Left lung (tissue), 10 donors: ENCODE data around the gene AKAP13. TPM values are rescaled to one million over a fixed set of nuclear protein-coding genes. Genes with fewer than 3 reads are reported as not detected.

Experiments
- ATAC-seq: fragments of 200-7000 bp; cut with Tn5 transposase; one replicate; pipeline ENCODE4 v1.9.1; 2020; ENCODE audit warnings: moderate library complexity
- DNase-seq, 4 donors: peaks; one replicate each; pipeline ENCODE4 v3.0.0-alpha.2; 2013 to 2020
- H3K27ac ChIP-seq, 2 donors: fragments of 200-600 bp; sonication (generic) in 1 of 2; one replicate each; pipeline versions ENCODE4 v1.5.0 to v1.8.0; 2020 to 2021
- H3K27me3 ChIP-seq, 2 donors: fragments of 200-600 bp; sonication (generic) in 1 of 2; one replicate each; pipeline versions ENCODE4 v1.5.0 to v1.8.0; 2020 to 2021
- H3K36me3 ChIP-seq, 2 donors: fragments of 200-600 bp; sonication (generic) in 1 of 2; one replicate each; pipeline versions ENCODE4 v1.5.0 to v1.8.0; 2020 to 2021
- H3K4me1 ChIP-seq, 2 donors: fragments of 200-600 bp; one replicate each; pipeline ENCODE4 v1.8.0; 2021
- H3K4me3 ChIP-seq, 2 donors: fragments of 200-600 bp; sonication (generic) in 1 of 2; one replicate each; pipeline versions ENCODE4 v1.5.0 to v1.8.0; 2020 to 2021; ENCODE audit warnings: mild to moderate bottlenecking in 1 of 2
- H3K9me3 ChIP-seq, 2 donors: fragments of 200-600 bp; sonication (generic) in 1 of 2; one replicate each; pipeline versions ENCODE4 v1.5.0 to v1.8.0; 2020 to 2021
- CTCF ChIP-seq, 2 donors: fragments of 200-600 bp; sonication (generic) in 1 of 2; IDR thresholded peaks; one replicate each; pipeline versions ENCODE4 v1.5.0 to v1.8.0; 2021; ENCODE audit warnings: antibody characterized with exemption in 2 of 2
- intact Hi-C, 2 donors: fragments of 100-400 bp; cut with DNase I; formaldehyde crosslinking; loops; one replicate each; pipeline versions ENCODE4 v1.11.2 to v1.14.2; 2022
- polyA plus RNA-seq, 6 donors: library from polyadenylated mRNA; unstranded; fragments of 120-200 nt; gene quantifications; one replicate each; pipeline ENCODE4 v1.2.1, GENCODE V29; 2013; ENCODE audit not compliant: insufficient read length in 6 of 6
- total RNA-seq, 2 donors: library from RNA; stranded (reverse); fragmentation: NEBNext Ultra II Directional; extraction: Animal tissue kit (Norgen Biotek cat#: 25700); gene quantifications; one replicate each; pipeline ENCODE4 v1.2.1, GENCODE V29; 2021
- donor health status: DM: no; HTN: yes; CAD: no.
- donor health status: DM: no; HTN: no; CAD: no.

Gene AKAP13
- total and polyA plus RNA-seq, 8 donors, result 93.6 to 346 (median 102) TPM

DNA sequence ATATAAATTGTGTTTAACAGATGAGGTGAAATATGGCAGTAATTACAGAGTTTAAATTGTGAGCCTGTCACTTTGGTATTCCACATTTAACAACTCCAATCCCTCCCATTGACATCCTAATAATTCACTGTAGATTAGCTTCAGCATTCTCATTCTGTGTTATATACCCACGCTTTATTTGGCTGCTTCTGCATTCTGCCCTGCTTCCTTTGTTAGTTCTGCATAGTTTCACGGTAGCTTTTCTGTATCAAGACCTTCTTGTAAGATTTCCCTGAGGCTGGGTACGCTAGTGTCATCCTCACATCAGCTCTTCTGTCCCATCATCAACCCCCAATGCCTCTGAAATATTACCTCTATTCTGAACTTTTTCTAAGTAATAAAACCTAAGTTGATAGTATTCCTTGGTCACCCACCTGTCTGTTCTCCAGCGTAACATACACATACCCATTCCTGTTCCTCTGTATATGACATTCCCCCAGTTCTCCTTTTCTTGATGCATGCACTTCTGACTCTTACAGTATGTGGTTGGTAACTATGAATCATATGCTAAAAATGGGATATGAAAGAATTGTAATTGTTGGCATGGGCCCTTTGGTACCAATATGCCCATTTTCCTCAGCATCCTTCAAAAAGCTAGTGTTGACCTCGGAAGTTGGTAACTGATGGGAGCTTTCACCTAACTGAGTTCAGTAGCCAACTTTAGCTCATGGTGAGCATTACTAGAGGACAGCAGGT lies 243.1 kb downstream of the AKAP13 start:
- TF ChIP-seq CTCF (IDR thresholded peaks at IDR 0.05), result no peak
- intact Hi-C loops, result loop anchor here in 1 of 2 donors (10.0 kb wide), 1 partner anchor 81 kb away; no protein-coding TSS in a partner anchor
- ATAC-seq (peak; percentile 12), DNase-seq (no peak)
- Histone ChIP-seq H3K9me3 (no peaks in the 10 kb centered on the region), H3K36me3 (peaks cover 0 to 17% of the 10 kb centered on the region in 2 donors), H3K4me3 (no peak overlapping the region), H3K27me3 (no peaks in the 10 kb centered on the region), H3K27ac (peak overlapping the region; percentile 71 to 88), H3K4me1 (peaks cover 44 to 91% of the 10 kb centered on the region in 2 donors)

DNA sequence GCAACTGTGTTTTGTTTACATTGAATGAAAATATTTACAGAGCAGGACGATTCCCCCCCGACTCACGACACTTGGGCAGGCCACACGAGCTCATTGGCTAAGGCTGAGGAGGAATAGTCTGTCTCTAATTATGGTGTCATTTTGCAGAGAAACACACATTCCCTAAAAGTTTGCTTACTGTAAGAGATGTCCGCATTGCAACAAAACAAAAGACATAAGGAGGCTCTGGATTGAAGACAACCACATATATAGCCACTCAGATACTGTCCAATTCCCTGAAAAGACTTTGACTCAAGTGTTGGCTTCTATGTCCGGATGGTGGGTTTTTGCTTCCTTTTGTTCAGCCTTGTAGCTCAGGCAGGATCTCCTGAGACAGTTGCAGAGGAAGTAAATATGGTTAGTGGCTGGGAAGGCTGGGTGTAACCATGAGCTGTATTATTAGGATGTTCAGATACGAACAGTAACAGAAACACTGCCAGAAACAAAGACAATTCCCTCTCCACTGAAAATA lies 243.9 kb downstream of the AKAP13 start:
- no peaks in the 10 kb centered on the region for H3K9me3 ChIP-seq
- H3K27me3 ChIP-seq, result no peaks in the 10 kb centered on the region
- H3K4me1 ChIP-seq, result peaks cover 37 to 91% of the 10 kb centered on the region in 2 donors
- intact Hi-C loops, result loop anchor here in 1 of 2 donors (10.0 kb wide), 1 partner anchor 80 kb away; no protein-coding TSS in a partner anchor
- H3K36me3 ChIP-seq, result peaks cover 0 to 17% of the 10 kb centered on the region in 2 donors
- DNase-seq, result peak in 1 of 4 donors; percentile 55
- no peak overlapping the region for H3K4me3 ChIP-seq
- peak overlapping the region; percentile 71 to 88 for H3K27ac ChIP-seq
- TF ChIP-seq CTCF (IDR thresholded peaks at IDR 0.05), result no peak
- ATAC-seq, result peak; percentile 10

DNA sequence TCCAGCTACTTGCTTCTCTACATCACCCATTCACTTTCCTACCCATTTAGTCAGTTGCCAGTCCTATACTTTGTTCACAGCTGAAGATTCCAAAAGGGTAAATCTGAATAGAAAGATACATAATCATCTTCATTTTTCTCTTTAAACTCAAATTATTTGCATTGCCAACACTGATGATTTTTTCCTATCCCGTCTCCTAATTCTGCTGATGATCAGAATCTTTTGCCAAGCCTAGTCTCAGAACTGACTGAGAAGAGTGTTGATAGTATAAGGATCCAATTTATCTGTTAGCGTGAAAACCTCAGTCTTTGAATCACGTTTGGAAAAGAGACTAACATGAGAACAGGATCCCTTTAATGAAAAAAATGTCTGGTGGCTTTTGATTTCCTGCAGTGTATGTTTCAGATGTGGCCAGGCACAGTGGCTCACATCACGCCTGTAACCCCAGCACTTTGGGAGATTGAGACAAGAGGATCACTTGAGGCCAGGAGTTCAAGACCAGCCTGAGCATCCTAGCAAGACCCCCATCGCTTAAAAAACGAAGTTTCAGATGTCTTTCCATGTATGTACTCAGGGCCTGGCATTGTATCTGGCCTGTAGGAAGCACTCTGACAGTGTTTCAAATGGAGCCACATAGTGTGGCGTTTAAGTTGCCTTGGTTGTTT lies 244.9 kb downstream of the AKAP13 start:
- H3K4me3 ChIP-seq, result no peak overlapping the region
- H3K36me3 ChIP-seq, result peaks cover 0 to 17% of the 10 kb centered on the region in 2 donors
- H3K4me1 ChIP-seq, result peaks cover 35 to 90% of the 10 kb centered on the region in 2 donors
- intact Hi-C loops, result loop anchor here in 1 of 2 donors (10.0 kb wide), 1 partner anchor 80 kb away; no protein-coding TSS in a partner anchor
- peak overlapping the region; percentile 71 to 88 for H3K27ac ChIP-seq
- no peak for TF ChIP-seq CTCF (IDR thresholded peaks at IDR 0.05)
- no peaks in the 10 kb centered on the region for H3K9me3 ChIP-seq
- no peak for ATAC-seq
- H3K27me3 ChIP-seq, result no peaks in the 10 kb centered on the region
- DNase-seq, result no peak

DNA sequence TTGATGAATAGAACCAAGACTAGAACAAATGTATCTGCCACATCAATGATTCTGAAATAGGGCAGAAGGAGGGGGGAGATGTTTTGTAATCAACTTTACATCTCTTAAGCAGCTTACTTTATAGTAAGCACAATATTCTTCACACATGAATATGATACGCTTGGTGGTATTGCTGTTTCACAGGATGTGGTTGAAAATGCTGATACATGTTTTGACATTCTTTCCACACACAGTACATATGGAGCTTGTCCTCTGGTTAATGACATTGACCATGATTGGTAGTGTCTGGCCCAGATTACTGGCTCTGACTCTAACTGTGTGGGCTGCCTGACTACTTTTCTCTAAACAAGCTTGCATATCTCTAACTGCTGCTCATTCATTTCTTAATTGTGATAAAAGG lies 245.5 kb downstream of the AKAP13 start:
- Histone ChIP-seq H3K4me1 (peaks cover 34 to 90% of the 10 kb centered on the region in 2 donors), H3K36me3 (peaks cover 0 to 17% of the 10 kb centered on the region in 2 donors), H3K27me3 (no peaks in the 10 kb centered on the region), H3K9me3 (no peaks in the 10 kb centered on the region), H3K27ac (peak overlapping the region; percentile 71 to 88), H3K4me3 (no peak overlapping the region)
- ATAC-seq (peak; percentile 28), DNase-seq (peak in 1 of 4 donors; percentile 82)
- no peak for TF ChIP-seq CTCF (IDR thresholded peaks at IDR 0.05)
- intact Hi-C loops, result loop anchor here in 1 of 2 donors (10.0 kb wide), 1 partner anchor 79 kb away; no protein-coding TSS in a partner anchor
